ENCODE data around the gene ROR2. TPM values are rescaled to one million over a fixed set of nuclear protein-coding genes. Genes with fewer than 3 reads are reported as not detected.

The ROR2 gene
- total RNA-seq, 1 experiment from 2014 or later = not detected

GRCh38 chr9:91714020-91714806 is 235.8 kb downstream of the ROR2 start:
- intact Hi-C loops (cut with micrococcal nuclease) = no loop called here
- no peaks in the 10 kb centered on the region for H3K9me3 ChIP-seq (ENCODE audit: low read length)
- peak overlapping the region; percentile 83 for H3K4me2 ChIP-seq (ENCODE audit: low read length)
- DNase-seq = peak; percentile 44
- TF ChIP-seq EZH2 (IDR thresholded peaks at IDR 0.05; ENCODE audit: low read length, unreplicated experiment) (no peak), CTCF (conservative IDR thresholded peaks at IDR 0.05; ENCODE audit: low read depth, low read length) (no peak), EZH2phosphoT487 (IDR thresholded peaks at IDR 0.05; ENCODE audit: borderline replicate concordance, low read length) (no peak)
- H3K36me3 ChIP-seq (ENCODE audit: low read depth, low read length) = no peaks in the 10 kb centered on the region
- no TSS peak for BruUV-seq (replicated peaks)
- peak overlapping the region; percentile 73 for H2AFZ ChIP-seq (ENCODE audit: low read length)
- H4K20me1 ChIP-seq (ENCODE audit: low read length) = no peaks in the 10 kb centered on the region
- no peaks in the 10 kb centered on the region for H3K79me2 ChIP-seq (ENCODE audit: low read length)
- no peaks in the 10 kb centered on the region for H3K9me2 ChIP-seq (replicated peaks; ENCODE audit: low read length)
- H3K27me3 ChIP-seq (ENCODE audit: low read length) = no peaks in the 10 kb centered on the region
- no peak overlapping the region for H3K9ac ChIP-seq (ENCODE audit: low read length)
- no peak overlapping the region for H3K27ac ChIP-seq (ENCODE audit: low read length)
- ChIA-PET POLR2A (ENCODE audit: unreplicated experiment) (no interaction called here), CTCF (no interaction called here)
- H3F3A ChIP-seq (ENCODE audit: low read length, unreplicated experiment) = no peaks in the 10 kb centered on the region
- peak overlapping the region; percentile 65 for H3K4me3 ChIP-seq (ENCODE audit: low read length)
- H3K4me1 ChIP-seq (ENCODE audit: insufficient read depth, low read length) = no peaks in the 10 kb centered on the region
- peak; percentile 65 for ATAC-seq

GRCh38 chr9:91712811-91713210 is 237.2 kb downstream of the ROR2 start:
- Histone ChIP-seq H3K27ac (ENCODE audit: low read length) (no peak overlapping the region), H4K20me1 (ENCODE audit: low read length) (no peaks in the 10 kb centered on the region), H3K9me2 (replicated peaks; ENCODE audit: low read length) (no peaks in the 10 kb centered on the region), H3K27me3 (ENCODE audit: low read length) (no peaks in the 10 kb centered on the region), H3K4me2 (ENCODE audit: low read length) (no peak overlapping the region), H3K79me2 (ENCODE audit: low read length) (no peaks in the 10 kb centered on the region), H3K9me3 (ENCODE audit: low read length) (no peaks in the 10 kb centered on the region), H3K4me3 (ENCODE audit: low read length) (no peak overlapping the region), H2AFZ (ENCODE audit: low read length) (no peak overlapping the region), H3K9ac (ENCODE audit: low read length) (no peak overlapping the region), H3F3A (ENCODE audit: low read length, unreplicated experiment) (no peaks in the 10 kb centered on the region), H3K4me1 (ENCODE audit: insufficient read depth, low read length) (no peaks in the 10 kb centered on the region), H3K36me3 (ENCODE audit: low read depth, low read length) (no peaks in the 10 kb centered on the region)
- DNase-seq = no peak
- TF ChIP-seq EZH2phosphoT487 (IDR thresholded peaks at IDR 0.05; ENCODE audit: borderline replicate concordance, low read length) = no peak
- TF ChIP-seq CTCF (conservative IDR thresholded peaks at IDR 0.05; ENCODE audit: low read depth, low read length) = no peak
- no peak for TF ChIP-seq EZH2 (IDR thresholded peaks at IDR 0.05; ENCODE audit: low read length, unreplicated experiment)
- no peak for ATAC-seq
- intact Hi-C loops (cut with micrococcal nuclease) = no loop called here
- POLR2A ChIA-PET (ENCODE audit: unreplicated experiment) = no interaction called here
- no TSS peak for BruUV-seq (replicated peaks)
- CTCF ChIA-PET = no interaction called here

Data from PC-3 (cell line).